Erythroblast (primary cell): Measurements from ENCODE around the gene DLEC1.

Experiments used
- GATA1 ChIP-seq: IDR thresholded peaks from 2 replicates; pipeline ENCODE4 v1.6.1; 2011; ENCODE audit warnings: low read depth, mild to moderate bottlenecking, control low read depth, low read length, moderate library complexity
- POLR2A ChIP-seq: IDR thresholded peaks from 2 replicates; pipeline ENCODE4 v1.6.1; 2011; ENCODE audit warnings: mild to moderate bottlenecking, low read length

GRCh38 chr3:38110314-38111050 is 71.5 kb downstream of the DLEC1 start:
- TF ChIP-seq POLR2A (no peak), GATA1 (no peak)
